Measurements from ENCODE around the gene AMOTL2.
A peak's percentile ranks its signal among the peaks of the same experiment; 100 is the strongest.

AMOTL2 gene

GRCh38 chr3:134334231-134334900 lies 39.9 kb downstream of the AMOTL2 start:
- DNase-seq (ENCODE audit: low spot score) = no peak

GRCh38 chr3:134333522-134334181 lies 40.6 kb downstream of the AMOTL2 start:
- no peak for DNase-seq (ENCODE audit: low spot score)

- DNase-seq (ENCODE audit: low spot score) = no peak
Observed at GRCh38 chr3:134332344-134332743, 41.9 kb downstream of the AMOTL2 start.

- no peak for DNase-seq (ENCODE audit: low spot score)
Observed at GRCh38 chr3:134331811-134332199, 42.4 kb downstream of the AMOTL2 start.

- DNase-seq (ENCODE audit: low spot score) = peak; percentile 81
Observed at GRCh38 chr3:134330883-134331810, 43.1 kb downstream of the AMOTL2 start.

GRCh38 chr3:134328846-134329245 lies 45.4 kb downstream of the AMOTL2 start:
- no peak for DNase-seq (ENCODE audit: low spot score)

GRCh38 chr3:134328147-134328591 lies 46.1 kb downstream of the AMOTL2 start:
- no peak for DNase-seq (ENCODE audit: low spot score)

- no peak for DNase-seq (ENCODE audit: low spot score)
Observed at GRCh38 chr3:134327594-134327975, 46.7 kb downstream of the AMOTL2 start.

GRCh38 chr3:134326760-134327593 lies 47.3 kb downstream of the AMOTL2 start:
- DNase-seq (ENCODE audit: low spot score) = peak; percentile 66

- no peak for DNase-seq (ENCODE audit: low spot score)
Observed at GRCh38 chr3:134326126-134326525, 48.1 kb downstream of the AMOTL2 start.

- no peak for DNase-seq (ENCODE audit: low spot score)
Observed at GRCh38 chr3:134325706-134326105, 48.5 kb downstream of the AMOTL2 start.

GRCh38 chr3:134325061-134325705 lies 49.1 kb downstream of the AMOTL2 start:
- no peak for DNase-seq (ENCODE audit: low spot score)

GRCh38 chr3:134323966-134324962 lies 50.0 kb downstream of the AMOTL2 start:
- no peak for DNase-seq (ENCODE audit: low spot score)

GRCh38 chr3:134322286-134322685 lies 52.0 kb downstream of the AMOTL2 start:
- DNase-seq (ENCODE audit: low spot score) = no peak

- peak; percentile 25 for DNase-seq (ENCODE audit: low spot score)
Observed at GRCh38 chr3:134320749-134321148, 53.5 kb downstream of the AMOTL2 start.

GRCh38 chr3:134319931-134320330 lies 54.3 kb downstream of the AMOTL2 start:
- no peak for DNase-seq (ENCODE audit: low spot score)

- DNase-seq (ENCODE audit: low spot score) = no peak
Observed at GRCh38 chr3:134318166-134318565, 56.1 kb downstream of the AMOTL2 start.

GRCh38 chr3:134317106-134317947 lies 56.9 kb downstream of the AMOTL2 start:
- peak; percentile 26 for DNase-seq (ENCODE audit: low spot score)
